Posterior cingulate gyrus (tissue), 11 donors: ENCODE measurements around the gene SLC7A1.

Experiments
- DNase-seq, 10 donors: peaks; one replicate each; pipeline versions ENCODE4 v3.0.0 to v3.0.0-alpha.2; 2020 to 2021; ENCODE audit warnings: mixed read lengths in 3 of 10
- intact Hi-C: fragments of 100-400 bp; cut with DNase I; formaldehyde crosslinking; loops from one replicate; pipeline ENCODE4 v1.15.1; 2023

SLC7A1 gene

DNA sequence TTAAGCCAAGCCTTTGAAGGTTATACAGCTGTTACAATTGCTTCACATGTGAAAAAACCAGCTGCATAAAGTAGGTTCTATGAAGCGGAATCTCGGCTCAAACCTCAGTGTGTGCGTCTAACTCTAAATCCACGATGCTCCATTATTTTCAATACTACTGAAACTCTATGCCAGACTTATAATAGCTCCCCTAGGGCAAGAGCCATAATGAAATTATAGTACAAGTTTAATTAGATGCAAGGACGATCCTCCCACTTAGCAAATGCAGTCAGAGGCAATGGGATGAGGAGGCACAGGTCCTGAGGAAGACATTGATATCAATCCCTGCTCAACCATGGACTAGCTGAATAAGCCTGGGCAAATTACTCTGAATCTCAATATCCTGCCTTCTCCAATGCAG lies 31.1 kb downstream of the SLC7A1 start:
- no peak for DNase-seq
- intact Hi-C loops, result no loop called here

DNA sequence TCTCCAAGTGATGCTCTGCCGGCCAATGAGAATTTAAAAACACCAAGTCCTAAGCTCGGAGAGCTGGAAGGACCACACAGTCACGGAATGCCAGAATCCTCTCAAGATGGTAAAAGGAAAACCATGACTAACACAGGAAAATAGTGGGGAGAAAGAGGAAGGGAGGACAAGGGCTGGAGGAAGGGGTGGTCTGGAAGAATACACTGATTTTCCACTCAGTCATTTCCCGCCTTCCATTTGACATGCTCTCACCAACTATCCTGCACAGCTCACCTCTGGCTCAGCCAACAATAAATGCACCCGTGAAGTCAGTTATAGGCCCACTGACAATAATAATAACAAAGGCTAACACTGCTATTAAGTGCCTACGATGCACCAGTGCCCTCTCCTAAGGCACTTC lies 31.5 kb downstream of the SLC7A1 start:
- intact Hi-C loops, result no loop called here
- no peak for DNase-seq

DNA sequence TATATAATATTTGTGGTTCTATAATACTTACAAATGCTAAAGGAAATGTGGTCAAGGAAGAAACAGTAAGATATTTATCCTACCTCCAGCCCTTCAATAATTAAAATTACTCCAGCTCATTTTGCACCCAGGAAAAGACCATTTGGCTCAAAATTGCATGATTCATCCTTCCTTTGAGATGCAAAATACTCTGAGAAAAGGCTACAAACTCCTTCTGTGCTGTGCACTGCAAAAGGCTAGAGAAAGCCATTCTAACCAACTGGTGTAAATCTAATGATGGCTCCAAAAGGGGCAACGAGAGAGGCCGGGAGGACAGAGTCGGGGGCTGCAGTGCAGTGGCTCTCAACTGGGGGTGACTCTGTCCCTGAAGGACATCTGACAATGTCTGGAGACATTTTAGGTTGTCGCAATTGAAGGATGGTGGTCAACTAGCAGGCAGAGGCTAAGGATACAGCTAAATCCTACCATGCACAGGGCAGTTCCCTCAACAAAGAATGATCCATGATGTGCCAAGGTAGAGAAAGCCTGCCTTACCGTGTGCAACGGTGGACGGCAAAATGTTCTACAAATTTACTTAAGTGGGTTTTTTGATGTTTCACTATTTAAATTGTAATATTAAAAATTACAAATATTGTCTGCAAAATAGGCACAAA lies 32.6 kb downstream of the SLC7A1 start:
- no peak for DNase-seq
- intact Hi-C loops, result no loop called here

DNA sequence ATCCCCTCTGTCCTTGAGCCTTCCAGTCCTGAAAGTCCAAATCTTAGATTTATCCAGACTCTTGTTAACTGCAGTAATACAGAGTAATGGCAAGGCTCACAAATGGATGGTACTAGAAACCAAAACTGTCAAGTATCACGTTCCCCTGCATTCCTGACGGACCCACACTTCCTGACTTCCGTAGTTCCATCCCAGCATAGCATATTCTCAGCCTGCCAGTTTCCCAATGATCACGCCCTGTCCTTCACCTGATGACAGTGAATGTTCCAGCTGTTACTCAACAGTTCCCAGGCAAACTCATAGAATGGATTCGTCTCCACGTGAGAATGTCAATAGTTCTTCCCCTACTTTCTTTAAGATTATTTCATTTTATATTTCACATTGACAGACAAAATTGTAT lies 33.6 kb downstream of the SLC7A1 start:
- no peak for DNase-seq
- intact Hi-C loops, result no loop called here

DNA sequence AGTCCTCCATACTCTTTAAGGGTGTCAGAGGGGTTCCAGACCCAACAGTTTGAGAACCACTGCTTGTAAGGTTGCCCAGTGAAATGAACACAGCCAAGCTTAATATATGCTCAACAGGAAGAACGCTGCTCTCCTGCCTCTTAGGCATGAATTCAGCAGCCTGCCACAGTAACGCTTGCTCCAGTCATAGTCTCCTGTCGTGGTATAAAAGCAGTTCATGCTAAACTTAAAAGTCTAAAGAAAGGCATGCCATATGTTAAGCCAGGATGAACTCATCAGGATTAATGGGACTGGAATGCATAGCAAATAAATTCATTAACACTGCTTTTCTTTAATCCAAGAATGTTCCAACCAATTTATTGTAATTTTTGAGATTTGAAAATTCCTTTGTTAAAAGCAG lies 38.7 kb downstream of the SLC7A1 start:
- intact Hi-C loops, result no loop called here
- DNase-seq, result peak in 1 of 10 donors; percentile 41

DNA sequence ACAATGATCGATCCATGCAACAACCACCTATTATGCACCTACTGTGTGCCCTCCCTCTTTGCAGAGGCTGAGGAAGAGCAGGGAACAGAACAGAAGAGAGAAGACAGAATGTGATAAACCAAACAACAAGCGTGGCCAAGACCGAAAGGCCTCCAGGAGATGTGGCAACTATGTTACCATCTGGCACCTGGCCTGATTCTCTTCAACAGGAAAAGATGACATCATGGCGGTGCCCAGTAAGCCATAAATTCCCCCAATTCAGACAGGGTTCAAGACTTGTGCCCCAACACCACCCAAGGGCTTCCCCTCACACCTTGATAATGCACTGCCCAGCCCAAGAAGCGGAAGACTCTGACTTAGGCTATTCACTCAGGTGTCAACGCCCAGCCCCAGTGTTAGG lies 44.3 kb downstream of the SLC7A1 start:
- intact Hi-C loops, result no loop called here
- peak in 1 of 10 donors; percentile 34 for DNase-seq

DNA sequence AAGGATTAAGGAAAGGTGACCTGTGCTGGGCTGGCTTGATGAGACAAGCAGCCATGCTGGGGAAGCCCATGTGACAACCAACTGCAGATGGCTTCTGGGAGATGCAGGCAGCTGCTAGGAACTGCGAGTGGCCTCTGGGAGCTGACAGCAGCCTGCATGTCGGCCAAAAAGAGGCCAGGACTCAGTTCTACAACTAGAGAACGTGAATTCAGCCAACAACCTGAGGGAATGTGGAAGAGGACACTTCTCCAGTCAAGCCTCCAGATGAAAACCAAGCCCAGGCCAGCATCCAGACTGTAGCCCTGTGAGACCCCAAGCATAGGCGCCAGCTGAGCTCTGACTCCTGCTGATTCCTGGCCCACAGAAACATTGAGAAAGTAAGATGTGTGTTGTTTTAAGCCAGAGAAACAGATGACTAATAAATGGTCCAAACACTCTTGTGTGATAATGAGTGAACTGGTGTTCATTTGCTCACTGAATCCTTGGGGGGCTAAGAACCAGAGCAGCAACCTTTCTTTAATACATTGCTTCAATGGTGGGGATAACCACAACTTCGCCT lies 45.0 kb downstream of the SLC7A1 start:
- intact Hi-C loops, result no loop called here
- peak in 1 of 10 donors; percentile 52 for DNase-seq

DNA sequence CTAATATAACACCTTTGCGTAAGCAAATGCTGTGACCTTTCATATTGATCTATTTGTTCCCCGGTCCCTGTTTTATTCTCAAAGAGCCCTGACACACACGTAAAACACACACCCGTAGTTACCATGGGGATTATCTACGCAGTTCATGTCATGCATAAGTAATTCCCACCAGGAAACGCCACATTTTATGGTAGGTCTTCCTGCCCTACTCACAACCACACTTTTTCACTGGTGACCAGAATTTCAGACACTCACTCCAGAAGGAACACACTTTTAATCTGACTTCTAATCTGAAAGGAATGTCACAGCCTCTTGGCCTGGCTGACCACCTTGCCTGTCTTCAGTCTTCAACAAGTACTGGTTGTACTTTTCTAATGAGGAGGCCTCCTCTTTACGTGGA lies 46.8 kb downstream of the SLC7A1 start:
- intact Hi-C loops, result no loop called here
- no peak for DNase-seq

DNA sequence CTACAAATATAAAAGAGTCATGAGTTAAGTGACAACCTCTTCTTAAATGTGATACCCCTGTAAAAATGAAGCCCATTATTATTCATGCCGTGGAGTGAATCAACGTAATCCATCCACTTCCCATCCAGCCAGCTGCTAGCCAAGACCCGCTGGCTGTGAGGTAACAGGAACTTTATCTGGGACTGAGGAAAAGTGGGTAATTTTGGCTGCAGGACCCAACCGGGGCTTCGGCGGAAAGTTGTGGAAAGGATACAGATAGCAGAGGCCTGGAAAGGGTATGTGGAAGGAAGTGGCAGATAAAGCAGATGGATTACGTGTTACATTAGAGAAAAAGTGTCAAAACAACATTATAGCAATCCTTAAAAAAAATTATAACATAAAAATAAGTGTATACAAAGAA lies 48.3 kb downstream of the SLC7A1 start:
- intact Hi-C loops, result no loop called here
- DNase-seq, result no peak

DNA sequence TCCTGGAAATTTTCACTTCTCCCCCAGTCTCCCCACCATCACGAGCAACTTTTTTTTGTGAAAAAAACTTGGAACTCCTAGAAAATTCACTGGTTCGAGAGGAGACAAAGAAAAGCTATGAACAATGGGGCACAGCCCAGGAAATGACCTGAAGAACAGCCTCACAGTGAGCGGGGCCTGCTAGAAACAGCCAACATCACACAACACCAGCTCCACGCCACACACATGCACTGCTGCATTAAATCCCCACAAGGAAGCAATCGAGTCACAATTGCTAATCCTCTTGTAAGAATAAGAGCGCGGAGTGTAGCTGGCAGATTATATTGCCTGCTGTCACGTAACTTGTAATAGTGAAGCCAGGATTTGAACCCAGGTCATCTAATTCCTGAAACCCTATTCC lies 48.8 kb downstream of the SLC7A1 start:
- DNase-seq, result no peak
- intact Hi-C loops, result no loop called here

DNA sequence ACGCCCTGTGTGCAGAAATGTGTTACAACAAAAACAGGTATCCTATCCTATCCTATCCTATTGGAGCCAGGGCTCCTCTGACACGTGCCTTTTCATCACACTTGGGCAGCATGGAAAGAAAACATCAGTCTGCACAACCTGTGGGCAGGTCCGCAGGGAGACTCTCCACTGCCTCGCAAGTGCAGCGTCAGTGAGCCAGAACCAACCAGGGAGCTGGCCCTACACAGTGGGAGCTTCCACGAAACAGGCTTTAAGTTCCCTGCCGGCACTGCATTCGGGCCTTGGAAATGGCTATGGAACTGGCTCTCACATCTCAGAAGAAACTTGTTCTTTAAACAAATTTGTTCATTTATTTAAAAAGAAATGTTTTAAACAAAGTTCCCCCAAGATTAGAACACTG lies 49.5 kb downstream of the SLC7A1 start:
- peak in 1 of 10 donors; percentile 74 for DNase-seq
- intact Hi-C loops, result no loop called here

DNA sequence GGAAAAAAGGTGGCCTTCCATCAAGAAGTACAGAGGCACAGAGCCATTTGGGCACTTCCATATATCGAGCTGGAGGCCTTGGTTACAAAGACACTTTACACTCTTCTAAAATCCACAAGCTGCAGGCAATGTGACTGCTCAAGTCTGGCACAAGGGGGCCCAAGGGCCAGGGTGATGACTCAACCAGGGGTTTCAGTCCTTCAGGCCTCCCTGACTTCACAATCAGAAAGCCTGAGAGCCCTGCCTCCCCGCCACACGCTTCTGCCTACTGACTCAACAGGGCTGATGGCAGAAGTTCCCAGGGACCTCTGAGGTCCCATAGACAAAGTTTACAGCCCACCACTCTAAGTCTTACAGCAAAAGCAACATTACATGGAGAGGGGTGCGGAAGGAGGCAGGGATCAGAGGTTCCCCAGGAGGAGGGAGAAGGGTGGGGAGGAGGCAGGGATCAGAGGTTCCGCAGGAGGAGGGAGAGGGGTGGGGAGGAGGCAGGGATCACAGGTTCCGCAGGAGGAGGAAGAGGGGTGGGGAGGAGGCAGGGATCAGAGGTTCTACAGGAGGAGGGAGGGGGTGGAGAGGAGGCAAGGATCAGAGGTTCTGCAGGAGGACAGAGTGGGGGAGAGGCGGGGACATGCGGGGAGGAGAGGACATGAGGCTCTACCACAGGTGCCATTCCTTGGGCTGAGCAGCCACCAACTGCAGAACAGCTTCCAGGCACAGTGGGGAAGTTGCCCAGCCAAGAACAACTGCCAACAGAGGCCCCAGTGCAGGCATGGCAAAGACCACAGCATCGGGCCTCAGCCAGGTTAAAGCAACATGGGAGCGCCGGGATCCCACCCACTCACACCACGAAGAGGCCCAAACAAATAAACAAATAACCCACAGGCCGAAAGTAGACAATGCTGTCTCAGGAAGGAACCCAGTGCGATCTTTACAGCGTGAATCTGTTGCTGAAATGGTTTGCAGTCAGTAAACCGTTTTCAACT lies 52.0 kb downstream of the SLC7A1 start:
- intact Hi-C loops, result no loop called here
- peak in 1 of 10 donors; percentile 62 for DNase-seq

DNA sequence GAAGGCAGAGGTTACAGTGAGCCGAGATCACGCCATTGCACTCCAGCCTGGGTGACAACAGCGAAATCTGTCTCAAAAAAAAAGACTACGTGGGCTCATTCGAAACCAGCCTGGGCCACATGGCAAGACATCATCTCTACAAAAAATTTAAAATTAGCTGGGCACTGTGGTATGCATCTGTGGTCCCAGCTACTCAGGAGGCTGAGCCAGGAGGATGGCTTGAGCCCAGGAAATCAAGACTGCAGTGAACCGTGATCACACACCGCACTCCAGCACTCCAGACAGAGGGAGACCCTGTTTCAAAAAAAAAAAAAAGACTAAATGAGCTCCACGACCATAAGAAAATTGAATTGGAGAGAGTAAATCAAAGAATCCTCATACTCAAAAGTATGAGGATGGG lies 53.1 kb downstream of the SLC7A1 start:
- intact Hi-C loops, result no loop called here
- DNase-seq, result no peak

DNA sequence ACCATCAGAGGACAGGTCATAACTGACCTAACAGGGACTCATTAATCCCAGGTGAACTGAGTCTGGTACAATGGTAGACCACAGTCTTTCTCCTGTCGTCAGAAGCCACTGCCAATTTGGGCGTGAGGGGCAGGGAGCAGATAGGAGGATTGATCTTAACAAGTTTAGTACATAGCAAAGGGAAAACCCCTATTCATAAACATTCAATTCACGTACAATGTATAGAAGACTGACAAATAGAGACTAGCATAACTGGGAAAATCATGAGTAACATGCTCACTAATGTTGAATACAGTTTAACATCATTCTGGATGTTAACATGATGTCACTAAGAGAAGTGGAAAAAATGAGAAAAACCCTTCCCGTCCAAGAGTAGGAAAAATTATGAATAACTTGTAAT lies 54.1 kb downstream of the SLC7A1 start:
- intact Hi-C loops, result no loop called here
- DNase-seq, result no peak

DNA sequence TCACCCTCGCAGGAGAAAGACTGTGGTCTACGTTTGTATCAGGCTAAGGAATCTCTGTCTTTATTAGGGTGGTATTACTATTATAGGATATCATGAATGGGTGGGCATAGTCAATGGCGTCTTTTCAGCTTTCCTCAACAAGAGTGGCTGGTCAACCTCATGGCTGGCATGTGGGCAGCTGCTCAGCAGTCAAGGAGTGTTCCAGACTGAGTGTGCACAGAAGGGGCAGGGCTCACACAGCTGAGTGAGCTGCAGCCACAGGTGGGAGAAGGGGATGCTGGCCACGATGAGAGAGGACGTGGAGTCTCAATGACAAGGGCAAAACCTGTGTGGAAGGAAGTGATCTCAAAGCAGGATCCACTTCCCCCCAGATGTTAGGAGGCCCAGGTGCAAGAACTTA lies 54.7 kb downstream of the SLC7A1 start:
- intact Hi-C loops, result no loop called here
- DNase-seq, result peak in 1 of 10 donors; percentile 65

DNA sequence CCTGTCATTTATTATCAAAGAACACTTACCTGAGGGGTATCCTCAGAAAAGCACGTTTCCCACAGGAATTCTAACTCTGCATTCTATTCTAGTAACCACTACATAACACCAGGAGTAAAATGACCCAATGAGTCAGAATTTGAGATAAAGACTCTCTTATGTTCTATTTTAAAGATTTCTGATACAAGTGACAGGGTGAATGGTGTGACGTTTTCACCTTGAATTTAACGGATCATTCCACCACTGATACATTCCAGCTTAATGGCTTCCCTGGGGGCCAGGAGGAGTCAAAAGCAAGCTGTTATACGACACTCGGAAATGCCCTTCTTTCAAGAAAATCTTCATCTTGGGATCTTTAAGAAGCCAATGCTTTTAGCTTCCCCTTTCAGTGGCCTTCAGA lies 55.2 kb downstream of the SLC7A1 start:
- DNase-seq, result no peak
- intact Hi-C loops, result no loop called here

DNA sequence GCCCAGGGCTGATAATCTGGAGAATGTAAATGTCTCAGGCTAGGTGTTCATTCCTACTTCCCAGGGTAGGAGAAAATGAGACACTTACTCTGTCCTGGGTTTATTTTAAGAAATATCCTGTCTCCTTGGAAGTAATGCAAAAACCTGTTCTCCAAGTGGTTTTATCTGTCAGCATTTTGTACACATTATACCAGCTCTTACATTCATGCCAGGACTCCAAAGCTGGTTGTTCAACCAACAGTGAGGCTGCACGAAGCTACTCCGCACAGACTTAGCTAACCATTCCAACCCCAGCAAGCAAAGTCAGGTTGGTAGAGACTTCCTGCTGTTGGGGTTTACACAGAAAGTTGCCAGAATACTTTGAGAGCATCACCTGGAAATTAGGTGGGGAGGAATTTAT lies 55.6 kb downstream of the SLC7A1 start:
- no peak for DNase-seq
- intact Hi-C loops, result no loop called here

DNA sequence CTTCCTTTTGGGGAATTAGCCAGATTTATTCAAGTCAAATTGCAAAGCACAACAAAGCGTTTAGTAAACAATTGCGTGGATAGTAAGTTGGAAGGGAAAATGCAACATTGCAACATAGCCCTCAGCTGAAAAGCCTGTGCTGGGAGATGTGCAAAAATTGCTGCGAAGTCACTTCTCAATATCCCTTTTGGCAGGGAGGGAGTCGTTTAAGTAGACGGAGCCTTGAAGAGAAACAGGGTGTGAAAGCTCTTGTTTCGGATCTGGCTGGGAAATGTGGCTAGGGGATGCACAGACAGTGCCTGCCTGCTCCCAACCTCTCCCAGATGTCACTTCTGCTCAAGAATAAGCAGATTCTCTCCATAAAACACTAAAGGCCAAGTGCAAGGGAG lies 56.8 kb downstream of the SLC7A1 start:
- intact Hi-C loops, result no loop called here

DNA sequence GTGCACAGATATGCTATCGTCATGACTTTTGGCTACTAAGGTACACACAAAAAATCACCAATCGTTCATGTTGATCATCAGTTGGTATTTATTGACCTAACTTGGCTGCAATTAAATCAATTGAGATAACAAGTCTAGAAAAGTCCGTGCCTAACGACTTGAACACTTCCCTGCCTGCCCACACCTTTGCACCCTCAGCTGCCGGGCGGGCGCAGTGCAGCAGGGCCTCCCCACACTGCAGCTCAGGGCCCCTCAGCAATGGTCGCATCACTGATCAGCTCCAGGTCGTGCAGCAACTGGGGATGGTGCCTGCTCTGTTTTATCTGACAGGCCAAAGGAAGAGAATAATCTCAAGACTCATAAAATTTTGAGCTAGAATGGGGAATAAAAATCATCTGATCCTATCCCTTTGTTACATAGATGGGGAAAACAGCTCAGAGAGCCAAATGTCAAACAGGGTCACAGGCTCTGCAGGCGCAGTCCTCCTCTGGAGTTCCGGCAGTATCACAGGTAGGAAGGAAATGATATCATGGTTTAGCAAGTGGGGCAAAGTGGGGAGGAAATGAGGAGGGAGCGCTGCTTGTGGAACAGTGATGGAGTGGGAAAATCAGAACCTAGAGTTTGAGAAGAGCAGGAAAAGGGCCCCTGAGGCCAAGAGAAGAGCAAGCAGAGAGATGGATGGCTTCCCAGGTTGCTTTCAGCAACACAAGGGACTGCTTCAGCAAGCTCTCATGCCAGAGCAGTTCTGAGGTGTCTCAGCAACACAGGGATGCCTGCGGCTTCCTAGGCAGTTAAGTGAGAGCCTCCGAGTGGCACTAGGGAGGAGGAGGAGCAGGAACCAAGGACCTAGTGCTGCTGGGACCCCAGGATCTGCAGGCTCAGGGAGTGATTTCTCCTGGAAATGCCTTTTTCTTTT lies 57.5 kb downstream of the SLC7A1 start:
- intact Hi-C loops, result no loop called here
- peak in 1 of 10 donors; percentile 39 for DNase-seq

More for the DNA sequence above, 56.8 kb downstream of the SLC7A1 start:
- peak in 1 of 10 donors; percentile 3 for DNase-seq

DNA sequence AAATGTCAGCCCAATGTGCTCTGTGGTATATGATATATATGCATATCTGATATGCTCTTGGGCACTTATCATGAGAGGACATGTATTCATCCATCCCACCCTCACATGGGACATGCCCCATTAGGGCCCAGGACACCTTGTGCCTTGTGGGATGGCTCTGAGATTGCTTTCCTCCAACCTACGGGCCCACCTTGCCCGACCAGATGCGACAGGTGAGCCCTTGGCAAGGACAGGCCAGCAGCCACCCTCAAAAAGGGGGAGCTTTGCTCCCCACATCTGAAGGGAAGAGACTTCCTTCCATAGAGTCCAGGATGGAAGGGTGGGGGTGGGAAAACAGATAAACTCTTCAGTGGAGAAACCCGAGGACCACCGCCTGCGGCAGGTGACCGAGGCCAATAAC lies 58.6 kb downstream of the SLC7A1 start:
- intact Hi-C loops, result no loop called here
- DNase-seq, result peak in 1 of 10 donors; percentile 37
